Endothelial cell of umbilical vein (primary cell): ENCODE results near the gene RPL15. TPM values are rescaled to one million over a fixed set of nuclear protein-coding genes. Genes with fewer than 3 reads are reported as not detected.

Source experiments
- BruUV-seq: library from RNA; stranded (reverse); fragments of 400-500 nt; replicated peaks from 2 replicates; lab custom pipeline; 2021; lab: Mats Ljungman, UMichigan
- CTCF ChIA-PET: fragments of 300-600, 350-600 bp; sonication (Branson Sonifier 250); formaldehyde crosslinking; loops from one replicate; lab custom pipeline; 2021; ENCODE audit warnings: antibody characterized with exemption, inconsistent platforms; lab: Charles Lee
- POLR2A ChIA-PET: fragments of 300-600, 350-600 bp; sonication (Branson Sonifier 250); formaldehyde crosslinking; loops from one replicate; lab custom pipeline; 2021; ENCODE audit warnings: antibody characterized with exemption, inconsistent platforms; lab: Charles Lee
- DNase-seq: peaks from one replicate; pipeline ENCODE4 v3.0.0-alpha.2; 2011; ENCODE audit warnings: low read depth, low spot score
- FAIRE-seq: peaks from 2 replicates; lab custom pipeline; 2011; peaks lifted over from hg19 to GRCh38; lab: Jason Lieb, UNC
- H2AFZ ChIP-seq: 2 replicates; pipeline ENCODE4 v1.6.0; 2012; ENCODE audit warnings: low read depth, low read length, control low read depth, inconsistent platforms
- H3K27ac ChIP-seq: 2 replicates; pipeline ENCODE4 v1.5.1; 2011; ENCODE audit warnings: low read depth, mild to moderate bottlenecking, control low read depth, low read length, moderate library complexity; ENCODE audit not compliant: insufficient read depth
- H3K27me3 ChIP-seq, 2 experiments: 2 replicates each; pipeline versions ENCODE4 v1.6.0 to v1.6.1; 2011; ENCODE audit warnings: low read length in 2 of 2, mixed read lengths in 1 of 2; ENCODE audit not compliant: control insufficient read depth in 2 of 2, insufficient read depth in 2 of 2
- H3K36me3 ChIP-seq, 2 experiments: 2 replicates in 1 of 2; 3 replicates in 1 of 2; pipeline ENCODE4 v1.5.1; 2011; ENCODE audit warnings: low read length in 2 of 2, mild to moderate bottlenecking in 1 of 2, moderate library complexity in 1 of 2; ENCODE audit not compliant: control insufficient read depth in 2 of 2, insufficient read depth in 2 of 2; ENCODE audit errors: extremely low read depth in 1 of 2
- H3K4me1 ChIP-seq: 3 replicates; pipeline ENCODE4 v1.5.1; 2011; ENCODE audit warnings: mild to moderate bottlenecking, low read length; ENCODE audit not compliant: control insufficient read depth, insufficient read depth; ENCODE audit errors: extremely low read depth
- H3K4me2 ChIP-seq: 2 replicates; pipeline ENCODE4 v1.6.1; 2011; ENCODE audit warnings: low read length, control low read depth, mixed read lengths; ENCODE audit not compliant: insufficient read depth
- H3K4me3 ChIP-seq, 3 experiments: fragments of 200-600 bp in 1 of 3; sonication (generic), shearing (Covaris generic) in 1 of 3; replicated peaks in 1 of 3; 2 replicates each; pipeline ENCODE4 v1.5.1; 2011 to 2016; ENCODE audit warnings: control low read depth in 3 of 3, low read length in 3 of 3, mild to moderate bottlenecking in 2 of 3, inconsistent platforms in 1 of 3, low read depth in 1 of 3, moderate library complexity in 1 of 3; ENCODE audit not compliant: insufficient read depth in 1 of 3
- H3K79me2 ChIP-seq: 2 replicates; pipeline ENCODE4 v1.6.0; 2012; ENCODE audit warnings: low read length, inconsistent platforms; ENCODE audit not compliant: control insufficient read depth, insufficient read depth
- H3K9ac ChIP-seq: replicated peaks from 2 replicates; pipeline ENCODE3; 2011; ENCODE audit warnings: low read length, control low read depth; ENCODE audit not compliant: insufficient read depth; ENCODE audit errors: extremely low read depth
- H3K9me1 ChIP-seq: replicated peaks from 3 replicates; pipeline ENCODE4 v1.6.0; 2011; ENCODE audit warnings: mild to moderate bottlenecking, low read length; ENCODE audit not compliant: control insufficient read depth, insufficient read depth; ENCODE audit errors: extremely low read depth
- H3K9me3 ChIP-seq: replicated peaks from 2 replicates; pipeline ENCODE4 v1.5.1; 2012; ENCODE audit warnings: low read length, inconsistent platforms; ENCODE audit not compliant: control insufficient read depth, insufficient read depth
- H4K20me1 ChIP-seq: replicated peaks from 2 replicates; pipeline ENCODE3; 2011; ENCODE audit warnings: mild to moderate bottlenecking, low read length; ENCODE audit not compliant: control insufficient read depth, insufficient read depth; ENCODE audit errors: extremely low read depth
- EZH2 ChIP-seq: IDR thresholded peaks from 2 replicates; pipeline ENCODE4 v1.6.1; 2012; ENCODE audit warnings: borderline replicate concordance, low read depth, mild to moderate bottlenecking, moderate library complexity, low read length, inconsistent platforms; ENCODE audit not compliant: severe bottlenecking
- FOS ChIP-seq: IDR thresholded peaks from 2 replicates; pipeline ENCODE4 v1.6.1; 2011; ENCODE audit warnings: mild to moderate bottlenecking, low read length, moderate library complexity, borderline replicate concordance; ENCODE audit not compliant: insufficient read depth
- GATA2 ChIP-seq: IDR thresholded peaks from 2 replicates; pipeline ENCODE4 v1.7.0; 2011; ENCODE audit warnings: low read depth, mild to moderate bottlenecking, moderate library complexity, mixed read lengths, low read length; ENCODE audit not compliant: insufficient read length, insufficient read depth
- JUN ChIP-seq: IDR thresholded peaks from 2 replicates; pipeline ENCODE4 v1.6.1; 2011; ENCODE audit warnings: borderline replicate concordance, low read depth; ENCODE audit not compliant: insufficient read length, insufficient read depth
- MYC ChIP-seq: IDR thresholded peaks from one replicate; pipeline ENCODE4 v1.6.1; 2011; ENCODE audit warnings: mild to moderate bottlenecking, low read depth, low read length
- POLR2A ChIP-seq: IDR thresholded peaks from 2 replicates; pipeline ENCODE4 v1.6.1; 2012; ENCODE audit warnings: low read depth, mild to moderate bottlenecking, control low read depth, low read length
- POLR2AphosphoS5 ChIP-seq: IDR thresholded peaks from 2 replicates; pipeline ENCODE4 v1.6.1; 2012; ENCODE audit warnings: low read depth, mild to moderate bottlenecking, control low read depth, low read length, moderate library complexity; ENCODE audit not compliant: insufficient read depth
- dilution Hi-C: fragments of 300-500 bp; cut with MboI; formaldehyde crosslinking; loops from one replicate; pipeline ENCODE4 v1.15.0; 2019; ENCODE audit warnings: low sequenced_read_pairs; ENCODE audit not compliant: extremely low pct_ligation_motif_present
- intact Hi-C: fragments of 100-400 bp; cut with micrococcal nuclease; formaldehyde crosslinking; loops from one replicate; pipeline ENCODE4 v1.10.0; 2022
- polyA plus RNA-seq, 4 experiments: library from polyadenylated mRNA; depleted of rRNA in 3 of 4; stranded (reverse) in 3 of 4; unstranded in 1 of 4; fragments of >200 nt; gene quantifications; 2 replicates each; pipeline versions ENCODE4 v1.2.1 to v1.2.3, GENCODE V29; 2011 to 2012; ENCODE audit warnings: missing spikeins in 1 of 4
- total RNA-seq: library from RNA; stranded (reverse); gene quantifications from 2 replicates; pipeline ENCODE4 v1.2.3, GENCODE V29; 2021
- TF ChIP-seq, protein P1 (sequence below), 2 donors: IDR thresholded peaks; 1 replicate in 1 of 2; 2 replicates in 1 of 2; pipeline ENCODE4 v1.5.1; 2011; ENCODE audit warnings: low read length in 2 of 2, mild to moderate bottlenecking in 2 of 2, moderate library complexity in 2 of 2, control low read depth in 1 of 2, inconsistent platforms in 1 of 2, low read depth in 1 of 2; ENCODE audit not compliant: insufficient read depth in 1 of 2; ENCODE audit errors: extremely low read depth in 1 of 2
- TF ChIP-seq, protein P2 (sequence below): IDR thresholded peaks from 2 replicates; pipeline ENCODE4 v1.6.1; 2011; ENCODE audit not compliant: insufficient read depth, insufficient read length

RPL15 gene
- total and polyA plus RNA-seq, 2 donors (not counting 3 experiments of a cell fraction or from before 2014, with no cell fraction given): 1,901 to 5,777 TPM

DNA sequence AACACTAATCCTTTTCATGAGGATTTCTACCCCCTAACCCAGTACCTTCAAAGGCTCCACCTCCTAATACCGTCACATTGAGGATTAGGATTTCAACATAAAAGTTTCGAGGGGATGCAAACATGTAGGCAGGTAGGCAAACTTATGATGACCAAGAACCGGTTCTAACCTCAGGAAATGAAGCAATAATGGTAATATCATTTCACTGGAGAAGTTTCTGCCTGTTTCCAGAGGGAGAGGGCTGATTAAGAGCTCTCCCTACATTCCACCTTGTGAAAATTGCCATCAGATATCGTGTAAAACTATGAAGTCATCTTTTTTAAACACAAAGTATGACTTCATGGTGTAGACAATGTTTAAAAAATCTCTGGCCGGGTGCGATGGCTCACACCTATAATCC is 31.7 kb upstream of the RPL15 start:
- H3K9me1 ChIP-seq: no peaks in the 10 kb centered on the region
- no peak overlapping the region for H3K27ac ChIP-seq
- BruUV-seq: no TSS peak
- no peak for DNase-seq
- H3K4me2 ChIP-seq: no peak overlapping the region
- no peaks in the 10 kb centered on the region for H3K9me3 ChIP-seq
- FAIRE-seq: no peak
- intact Hi-C loops (no loop called here), dilution Hi-C loops (no loop called here)
- H3K27me3 ChIP-seq: no peaks in the 10 kb centered on the region
- peaks cover 2 to 3% of the 10 kb centered on the region in 2 experiments for H3K36me3 ChIP-seq
- ChIA-PET CTCF (interaction anchor here (0.8 to 1.5 kb wide), 2 partner anchors 9 to 51 kb away, joined by 3 to 7 read pairs; no protein-coding TSS in a partner anchor), POLR2A (no interaction called here)
- TF ChIP-seq MYC (no peak), GATA2 (no peak), POLR2A (no peak), POLR2AphosphoS5 (no peak), EZH2 (no peak)
- TF ChIP-seq, protein P1, sequence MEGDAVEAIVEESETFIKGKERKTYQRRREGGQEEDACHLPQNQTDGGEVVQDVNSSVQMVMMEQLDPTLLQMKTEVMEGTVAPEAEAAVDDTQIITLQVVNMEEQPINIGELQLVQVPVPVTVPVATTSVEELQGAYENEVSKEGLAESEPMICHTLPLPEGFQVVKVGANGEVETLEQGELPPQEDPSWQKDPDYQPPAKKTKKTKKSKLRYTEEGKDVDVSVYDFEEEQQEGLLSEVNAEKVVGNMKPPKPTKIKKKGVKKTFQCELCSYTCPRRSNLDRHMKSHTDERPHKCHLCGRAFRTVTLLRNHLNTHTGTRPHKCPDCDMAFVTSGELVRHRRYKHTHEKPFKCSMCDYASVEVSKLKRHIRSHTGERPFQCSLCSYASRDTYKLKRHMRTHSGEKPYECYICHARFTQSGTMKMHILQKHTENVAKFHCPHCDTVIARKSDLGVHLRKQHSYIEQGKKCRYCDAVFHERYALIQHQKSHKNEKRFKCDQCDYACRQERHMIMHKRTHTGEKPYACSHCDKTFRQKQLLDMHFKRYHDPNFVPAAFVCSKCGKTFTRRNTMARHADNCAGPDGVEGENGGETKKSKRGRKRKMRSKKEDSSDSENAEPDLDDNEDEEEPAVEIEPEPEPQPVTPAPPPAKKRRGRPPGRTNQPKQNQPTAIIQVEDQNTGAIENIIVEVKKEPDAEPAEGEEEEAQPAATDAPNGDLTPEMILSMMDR (IDR thresholded peaks at IDR 0.05; ENCODE audit: extremely low read depth in 1 of 2, insufficient read depth in 1 of 2, low read depth in 1 of 2, low read length in 2 of 2): no peak
- H2AFZ ChIP-seq: no peak overlapping the region
- no peak overlapping the region for H3K9ac ChIP-seq
- peaks cover 7% of the 10 kb centered on the region for H4K20me1 ChIP-seq
- peaks cover 8% of the 10 kb centered on the region for H3K79me2 ChIP-seq
- peaks cover 11% of the 10 kb centered on the region for H3K4me1 ChIP-seq
- no peak overlapping the region for H3K4me3 ChIP-seq

DNA sequence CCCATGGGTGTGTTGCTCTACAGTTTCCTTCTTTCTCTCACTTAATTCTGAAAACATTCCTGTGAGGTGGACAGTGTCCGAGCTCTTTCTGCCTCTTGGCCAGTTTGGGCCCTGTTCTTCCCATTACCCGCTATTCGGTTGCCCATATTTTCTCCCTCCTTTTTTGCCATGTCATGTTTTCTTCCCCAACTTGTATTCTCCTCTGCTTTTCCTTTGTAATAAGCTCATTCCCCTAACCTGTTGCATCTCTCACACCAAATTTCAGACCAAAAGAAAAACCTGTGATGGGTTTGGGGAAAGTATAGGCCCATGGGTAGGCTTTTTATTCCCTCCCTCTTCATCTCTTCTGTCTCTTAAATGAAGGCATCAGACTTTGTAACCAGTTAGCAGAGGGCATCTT is 30.6 kb upstream of the RPL15 start:
- Histone ChIP-seq H3K4me2 (no peak overlapping the region), H3K9me1 (no peaks in the 10 kb centered on the region), H3K79me2 (peaks cover 9% of the 10 kb centered on the region), H2AFZ (no peak overlapping the region), H3K4me1 (peaks cover under 1% of the 10 kb centered on the region), H3K36me3 (peaks cover 2 to 4% of the 10 kb centered on the region in 2 experiments), H3K27ac (no peak overlapping the region), H3K27me3 (no peaks in the 10 kb centered on the region), H3K9ac (no peak overlapping the region), H4K20me1 (peaks cover 7% of the 10 kb centered on the region), H3K9me3 (no peaks in the 10 kb centered on the region), H3K4me3 (no peak overlapping the region)
- dilution Hi-C loops: no loop called here
- DNase-seq (no peak), FAIRE-seq (no peak)
- no TSS peak for BruUV-seq
- intact Hi-C loops: no loop called here
- ChIA-PET CTCF (interaction anchor here (1.5 kb wide), 1 partner anchor 52 kb away, joined by 7 read pairs; no protein-coding TSS in a partner anchor), POLR2A (no interaction called here)
- no peak for TF ChIP-seq GATA2
- TF ChIP-seq POLR2AphosphoS5: no peak
- TF ChIP-seq, protein P2, sequence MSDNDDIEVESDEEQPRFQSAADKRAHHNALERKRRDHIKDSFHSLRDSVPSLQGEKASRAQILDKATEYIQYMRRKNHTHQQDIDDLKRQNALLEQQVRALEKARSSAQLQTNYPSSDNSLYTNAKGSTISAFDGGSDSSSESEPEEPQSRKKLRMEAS: no peak
- TF ChIP-seq MYC: no peak
- TF ChIP-seq POLR2A: no peak
- TF ChIP-seq, protein P1 (IDR thresholded peaks at IDR 0.05; ENCODE audit: extremely low read depth in 1 of 2, insufficient read depth in 1 of 2, low read depth in 1 of 2, low read length in 2 of 2): no peak
- TF ChIP-seq EZH2: no peak
- no peak for TF ChIP-seq JUN
- no peak for TF ChIP-seq FOS
